HG03135 (cell line): ENCODE data around the gene DNAJB4.
"Not testable (repeated sequence)": the region's sequence is repeated elsewhere in the genome, so short reads cannot be mapped to it uniquely, and the experiment has no call there.

Experiments used
- ATAC-seq: cut with Tn5 transposase; IDR thresholded peaks from one replicate; pipeline ENCODE4 v1.9.1; 2021; ENCODE audit warnings: mild to moderate bottlenecking, moderate library complexity; ENCODE audit not compliant: unreplicated experiment

The DNAJB4 gene

GRCh38 chr1:77990629-77991204, 14.0 kb upstream of the DNAJB4 start:
- ATAC-seq, result no peak

GRCh38 chr1:77991638-77992037, 13.1 kb upstream of the DNAJB4 start:
- no peak for ATAC-seq

- ATAC-seq, result no peak
Observed at GRCh38 chr1:77994117-77994705, 10.5 kb upstream of the DNAJB4 start.

GRCh38 chr1:77996734-77997133, 8.0 kb upstream of the DNAJB4 start:
- no peak for ATAC-seq

GRCh38 chr1:78000536-78000935, 4.2 kb upstream of the DNAJB4 start:
- not testable (repeated sequence) for ATAC-seq

GRCh38 chr1:78003070-78003746, 1.5 kb upstream of the DNAJB4 start:
- ATAC-seq, result no peak

GRCh38 chr1:78003882-78004718, 639 bp upstream of the DNAJB4 start:
- ATAC-seq, result peak; percentile 50

- ATAC-seq, result no peak
Observed at GRCh38 chr1:78005448-78005722, 646 bp downstream of the DNAJB4 start.

- ATAC-seq, result no peak
Observed at GRCh38 chr1:78005755-78006154, 1.0 kb downstream of the DNAJB4 start.

GRCh38 chr1:78006521-78006920, 1.8 kb downstream of the DNAJB4 start:
- ATAC-seq, result no peak

GRCh38 chr1:78007677-78008341, 3.1 kb downstream of the DNAJB4 start:
- ATAC-seq, result no peak

GRCh38 chr1:78009276-78009675, 4.5 kb downstream of the DNAJB4 start:
- ATAC-seq, result no peak

- ATAC-seq, result no peak
Observed at GRCh38 chr1:78009836-78010235, 5.1 kb downstream of the DNAJB4 start.

GRCh38 chr1:78011050-78011449, 6.3 kb downstream of the DNAJB4 start:
- ATAC-seq, result no peak

- no peak for ATAC-seq
Observed at GRCh38 chr1:78015148-78015547, 10.4 kb downstream of the DNAJB4 start.

GRCh38 chr1:78019024-78019423, 14.3 kb downstream of the DNAJB4 start:
- ATAC-seq, result no peak

- not testable (repeated sequence) for ATAC-seq
Observed at GRCh38 chr1:78021134-78021533, 16.4 kb downstream of the DNAJB4 start.

- ATAC-seq, result no peak
Observed at GRCh38 chr1:78029793-78030192, 25.1 kb downstream of the DNAJB4 start.

- no peak for ATAC-seq
Observed at GRCh38 chr1:78032996-78033796, 28.5 kb downstream of the DNAJB4 start.

GRCh38 chr1:78033797-78034172, 29.0 kb downstream of the DNAJB4 start:
- no peak for ATAC-seq

GRCh38 chr1:78035121-78035520, 30.4 kb downstream of the DNAJB4 start:
- no peak for ATAC-seq
